Measurements from ENCODE around the gene ACOX1. TPM values are rescaled to one million over a fixed set of nuclear protein-coding genes. Genes with fewer than 3 reads are reported as not detected.

ACOX1 gene
- total and polyA plus RNA-seq, 8 donors = 11.9 to 133 (median 29.8) TPM

DNA sequence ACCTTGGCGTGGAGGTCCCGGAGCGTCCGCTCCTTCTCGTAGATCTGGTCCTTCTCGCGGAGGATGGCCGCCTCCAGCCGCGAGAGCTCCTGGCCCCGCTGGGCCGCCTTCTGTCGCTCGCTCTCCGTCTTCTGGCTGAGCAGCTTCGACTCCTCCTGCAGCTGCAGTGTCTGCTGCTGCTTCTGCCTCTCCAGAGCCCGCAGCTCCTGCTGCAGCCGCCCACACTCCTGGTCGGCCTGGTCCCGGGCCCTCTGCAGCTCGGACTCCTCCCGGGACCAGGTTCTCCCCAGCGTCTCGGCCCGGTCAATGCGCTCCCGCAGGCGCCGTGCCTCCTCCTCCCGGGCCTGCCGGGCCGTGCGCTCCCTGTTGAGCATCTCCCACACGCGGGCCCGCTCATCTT lies 29.2 kb upstream of the ACOX1 start:
- H3K4me3 ChIP-seq = no peak overlapping the region
- TF ChIP-seq POLR2AphosphoS5 (IDR thresholded peaks at IDR 0.05) = no peak
- TF ChIP-seq, protein P1, sequence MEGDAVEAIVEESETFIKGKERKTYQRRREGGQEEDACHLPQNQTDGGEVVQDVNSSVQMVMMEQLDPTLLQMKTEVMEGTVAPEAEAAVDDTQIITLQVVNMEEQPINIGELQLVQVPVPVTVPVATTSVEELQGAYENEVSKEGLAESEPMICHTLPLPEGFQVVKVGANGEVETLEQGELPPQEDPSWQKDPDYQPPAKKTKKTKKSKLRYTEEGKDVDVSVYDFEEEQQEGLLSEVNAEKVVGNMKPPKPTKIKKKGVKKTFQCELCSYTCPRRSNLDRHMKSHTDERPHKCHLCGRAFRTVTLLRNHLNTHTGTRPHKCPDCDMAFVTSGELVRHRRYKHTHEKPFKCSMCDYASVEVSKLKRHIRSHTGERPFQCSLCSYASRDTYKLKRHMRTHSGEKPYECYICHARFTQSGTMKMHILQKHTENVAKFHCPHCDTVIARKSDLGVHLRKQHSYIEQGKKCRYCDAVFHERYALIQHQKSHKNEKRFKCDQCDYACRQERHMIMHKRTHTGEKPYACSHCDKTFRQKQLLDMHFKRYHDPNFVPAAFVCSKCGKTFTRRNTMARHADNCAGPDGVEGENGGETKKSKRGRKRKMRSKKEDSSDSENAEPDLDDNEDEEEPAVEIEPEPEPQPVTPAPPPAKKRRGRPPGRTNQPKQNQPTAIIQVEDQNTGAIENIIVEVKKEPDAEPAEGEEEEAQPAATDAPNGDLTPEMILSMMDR (IDR thresholded peaks at IDR 0.05) = no peak
- no peak for TF ChIP-seq POLR2A (IDR thresholded peaks at IDR 0.05)
- no peak for TF ChIP-seq EP300 (IDR thresholded peaks at IDR 0.05)
- no peaks in the 10 kb centered on the region for H3K9me3 ChIP-seq
- H3K27ac ChIP-seq = no peak overlapping the region
- no peak for DNase-seq
- WGBS, 5 donors = 94 to 96% (median 95%) methylated on average over 36 of the region's 36 CpGs
- H3K27me3 ChIP-seq = no peaks in the 10 kb centered on the region
- H3K36me3 ChIP-seq = peaks cover 0 to 35% (median 18%) of the 10 kb centered on the region in 4 donors
- intact Hi-C loops (cut with DNase I; ENCODE audit: low total_unique reads) = loop anchor here (5.0 kb wide), 1 partner anchor 91 kb away; no protein-coding TSS in a partner anchor
- H3K4me1 ChIP-seq = peaks cover 5 to 18% (median 7%) of the 10 kb centered on the region in 4 donors

DNA sequence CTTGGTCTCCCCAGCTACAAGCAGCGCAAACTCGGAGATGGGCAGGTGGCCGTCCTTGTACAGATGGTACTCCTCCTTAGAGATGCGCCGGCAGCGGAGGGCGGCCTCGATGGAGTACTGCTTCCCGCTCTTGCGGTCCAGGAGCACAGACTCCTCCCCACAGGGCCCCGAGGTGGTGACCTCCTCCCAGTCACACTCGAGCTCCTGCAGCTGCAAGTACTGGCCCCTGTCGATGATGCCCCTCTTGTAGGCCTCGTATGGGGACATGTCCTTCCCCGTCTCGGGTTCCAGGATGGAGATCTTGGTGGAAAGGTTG lies 28.8 kb upstream of the ACOX1 start:
- peak in 1 of 2 donors; percentile 2 for DNase-seq
- WGBS, 5 donors = 83 to 92% (median 90%) methylated on average over 16 of the region's 16 CpGs
- TF ChIP-seq, protein P1 (IDR thresholded peaks at IDR 0.05) = no peak
- no peak for TF ChIP-seq POLR2A (IDR thresholded peaks at IDR 0.05)
- TF ChIP-seq EP300 (IDR thresholded peaks at IDR 0.05) = no peak
- TF ChIP-seq POLR2AphosphoS5 (IDR thresholded peaks at IDR 0.05) = no peak
- no peaks in the 10 kb centered on the region for H3K9me3 ChIP-seq
- peaks cover 0 to 35% (median 20%) of the 10 kb centered on the region in 4 donors for H3K36me3 ChIP-seq
- no peak overlapping the region for H3K27ac ChIP-seq
- intact Hi-C loops (cut with DNase I; ENCODE audit: low total_unique reads) = loop anchor here (5.0 kb wide), 1 partner anchor 91 kb away; no protein-coding TSS in a partner anchor
- H3K4me3 ChIP-seq = no peak overlapping the region
- H3K4me1 ChIP-seq = peaks cover 6 to 22% (median 9%) of the 10 kb centered on the region in 4 donors
- no peaks in the 10 kb centered on the region for H3K27me3 ChIP-seq

DNA sequence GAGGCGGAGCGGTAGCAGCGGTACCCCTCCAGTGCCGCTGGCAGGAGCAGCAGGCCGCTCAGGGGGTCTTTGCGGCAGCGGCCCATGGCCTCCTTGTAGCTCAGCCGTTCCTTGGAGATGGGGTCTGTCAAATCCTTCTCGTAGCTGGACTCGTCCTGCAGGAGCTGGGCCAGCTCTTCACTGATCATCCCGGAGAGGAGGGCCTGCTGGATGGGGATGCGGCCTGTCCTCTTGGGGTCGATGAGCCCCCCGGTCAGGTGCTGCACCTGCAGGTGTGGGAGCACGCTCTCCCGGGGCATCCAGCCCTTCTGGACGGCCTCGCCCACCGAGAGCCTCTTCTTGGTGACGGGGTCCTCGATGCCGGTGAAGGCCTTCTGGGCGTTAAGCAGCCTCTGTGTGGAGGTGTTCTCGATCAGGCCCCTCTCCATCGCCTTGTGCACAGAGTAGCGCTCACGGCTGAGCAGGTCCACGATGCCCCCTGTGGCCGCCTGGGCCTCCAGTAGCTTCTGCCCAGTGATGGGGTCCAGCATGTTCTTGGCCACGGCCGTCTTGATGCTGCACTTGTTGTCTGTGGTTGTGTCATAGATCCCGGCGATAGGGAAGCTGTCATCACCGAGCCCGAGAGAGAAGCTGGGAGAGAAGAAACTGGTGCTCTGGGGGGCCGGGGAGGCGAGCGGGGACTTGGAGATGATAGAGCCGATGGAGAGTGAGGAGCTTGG lies 28.3 kb upstream of the ACOX1 start:
- no peak overlapping the region for H3K27ac ChIP-seq
- H3K36me3 ChIP-seq = peaks cover 0 to 37% (median 24%) of the 10 kb centered on the region in 4 donors
- no peak for DNase-seq
- TF ChIP-seq POLR2AphosphoS5 (IDR thresholded peaks at IDR 0.05) (no peak), EP300 (IDR thresholded peaks at IDR 0.05) (no peak), POLR2A (IDR thresholded peaks at IDR 0.05) (no peak)
- TF ChIP-seq, protein P1 (IDR thresholded peaks at IDR 0.05) = no peak
- intact Hi-C loops (cut with DNase I; ENCODE audit: low total_unique reads) = loop anchor here (5.0 kb wide), 1 partner anchor 90 kb away; no protein-coding TSS in a partner anchor
- H3K4me1 ChIP-seq = peaks cover 6 to 22% (median 9%) of the 10 kb centered on the region in 4 donors
- WGBS, 5 donors = 90 to 94% (median 94%) methylated on average over 25 to 39 of the region's 39 CpGs
- H3K27me3 ChIP-seq = no peaks in the 10 kb centered on the region
- H3K9me3 ChIP-seq = no peaks in the 10 kb centered on the region
- no peak overlapping the region for H3K4me3 ChIP-seq

DNA sequence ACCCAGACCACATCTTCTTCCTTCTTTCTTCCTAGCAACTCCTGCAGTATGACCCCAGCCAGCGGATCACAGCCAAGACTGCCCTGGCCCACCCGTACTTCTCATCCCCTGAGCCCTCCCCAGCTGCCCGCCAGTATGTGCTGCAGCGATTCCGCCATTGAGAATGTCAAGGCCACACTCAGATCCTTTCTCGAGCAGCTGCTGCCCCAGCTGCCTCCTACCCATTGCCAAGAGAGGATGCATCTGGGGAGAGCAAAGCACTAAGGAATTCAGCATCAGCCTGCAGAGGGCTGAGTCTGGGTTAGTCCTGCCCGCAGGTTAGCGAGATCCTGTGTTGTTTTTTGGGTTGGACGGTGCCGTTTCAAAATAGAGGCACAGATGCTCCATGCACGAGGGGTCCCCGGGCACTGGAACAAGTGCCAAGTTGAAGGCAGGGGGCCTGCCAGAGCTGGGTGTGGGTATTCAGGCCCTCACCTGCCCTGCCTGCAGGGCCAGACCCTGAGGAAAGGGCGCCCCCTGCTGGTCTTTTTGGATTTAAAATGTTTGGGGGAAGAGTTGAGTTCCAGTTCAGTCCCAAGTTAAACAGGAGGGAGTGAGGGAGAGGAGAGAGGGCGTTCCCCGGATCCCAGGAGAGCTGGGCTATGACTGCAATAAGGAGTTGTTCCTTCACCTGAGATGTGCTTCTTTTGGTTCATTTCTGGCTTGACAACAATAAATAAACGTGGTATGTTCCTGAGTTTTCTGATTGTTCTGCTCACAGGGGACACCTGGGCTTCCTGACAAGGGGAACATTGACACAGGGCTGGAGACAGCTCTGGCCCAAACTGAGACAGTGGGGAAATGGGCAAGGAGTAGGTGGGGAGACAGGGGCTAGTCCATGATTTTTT lies 26.5 kb upstream of the ACOX1 start:
- Histone ChIP-seq H3K27ac (peak overlapping the region in 3 of 5 donors; percentile 3 to 37 (median 4)), H3K4me3 (no peak overlapping the region), H3K4me1 (peaks cover 9 to 28% (median 12%) of the 10 kb centered on the region in 4 donors), H3K36me3 (peaks cover 0 to 51% (median 29%) of the 10 kb centered on the region in 4 donors), H3K9me3 (no peaks in the 10 kb centered on the region), H3K27me3 (no peaks in the 10 kb centered on the region)
- peak; percentile 86 for DNase-seq
- whole genome bisulfite sequencing, 5 donors = 43 to 59% (median 50%) methylated on average over 15 to 16 of the region's 16 CpGs
- TF ChIP-seq POLR2A (IDR thresholded peaks at IDR 0.05) (no peak), EP300 (IDR thresholded peaks at IDR 0.05) (no peak), POLR2AphosphoS5 (IDR thresholded peaks at IDR 0.05) (peak in 1 of 3 donors; percentile 38)
- TF ChIP-seq, protein P1 (IDR thresholded peaks at IDR 0.05) = peak in 5 of 7 experiments; percentile 33 to 78 (median 65)
- intact Hi-C loops (cut with DNase I; ENCODE audit: low total_unique reads) = loop anchor here (5.0 kb wide), 1 partner anchor 88 kb away; no protein-coding TSS in a partner anchor

Data from stomach (tissue), 9 donors.